GM12872 (cell line): ENCODE measurements around the gene IL11.

Source experiments
- TF ChIP-seq, protein P1 (sequence below): IDR thresholded peaks from 3 replicates; pipeline ENCODE4 v1.5.1; 2011; ENCODE audit warnings: low read depth, mild to moderate bottlenecking, low read length, moderate library complexity; ENCODE audit not compliant: insufficient read depth

Gene IL11

DNA sequence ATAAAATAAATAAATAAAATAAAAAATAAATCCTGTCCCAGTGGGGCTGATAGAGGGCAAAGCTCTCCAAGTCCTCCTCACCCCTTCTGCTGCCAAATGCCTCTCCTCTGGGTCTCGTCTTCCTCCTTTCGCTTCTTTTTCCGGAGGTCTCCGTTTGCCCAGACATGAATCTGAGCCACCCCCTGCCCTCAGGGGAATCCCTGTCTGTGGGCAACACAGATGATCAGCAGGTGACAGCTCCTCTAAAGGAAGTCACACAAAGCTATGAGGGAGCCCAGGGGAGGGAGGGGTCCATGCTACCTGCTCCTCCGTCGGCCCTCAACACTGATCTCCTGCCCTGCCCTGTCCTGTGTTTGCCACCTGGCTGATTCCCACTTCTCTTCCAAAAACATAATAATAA, 45.6 kb downstream of the IL11 start:
- TF ChIP-seq, protein P1, sequence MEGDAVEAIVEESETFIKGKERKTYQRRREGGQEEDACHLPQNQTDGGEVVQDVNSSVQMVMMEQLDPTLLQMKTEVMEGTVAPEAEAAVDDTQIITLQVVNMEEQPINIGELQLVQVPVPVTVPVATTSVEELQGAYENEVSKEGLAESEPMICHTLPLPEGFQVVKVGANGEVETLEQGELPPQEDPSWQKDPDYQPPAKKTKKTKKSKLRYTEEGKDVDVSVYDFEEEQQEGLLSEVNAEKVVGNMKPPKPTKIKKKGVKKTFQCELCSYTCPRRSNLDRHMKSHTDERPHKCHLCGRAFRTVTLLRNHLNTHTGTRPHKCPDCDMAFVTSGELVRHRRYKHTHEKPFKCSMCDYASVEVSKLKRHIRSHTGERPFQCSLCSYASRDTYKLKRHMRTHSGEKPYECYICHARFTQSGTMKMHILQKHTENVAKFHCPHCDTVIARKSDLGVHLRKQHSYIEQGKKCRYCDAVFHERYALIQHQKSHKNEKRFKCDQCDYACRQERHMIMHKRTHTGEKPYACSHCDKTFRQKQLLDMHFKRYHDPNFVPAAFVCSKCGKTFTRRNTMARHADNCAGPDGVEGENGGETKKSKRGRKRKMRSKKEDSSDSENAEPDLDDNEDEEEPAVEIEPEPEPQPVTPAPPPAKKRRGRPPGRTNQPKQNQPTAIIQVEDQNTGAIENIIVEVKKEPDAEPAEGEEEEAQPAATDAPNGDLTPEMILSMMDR = no peak

DNA sequence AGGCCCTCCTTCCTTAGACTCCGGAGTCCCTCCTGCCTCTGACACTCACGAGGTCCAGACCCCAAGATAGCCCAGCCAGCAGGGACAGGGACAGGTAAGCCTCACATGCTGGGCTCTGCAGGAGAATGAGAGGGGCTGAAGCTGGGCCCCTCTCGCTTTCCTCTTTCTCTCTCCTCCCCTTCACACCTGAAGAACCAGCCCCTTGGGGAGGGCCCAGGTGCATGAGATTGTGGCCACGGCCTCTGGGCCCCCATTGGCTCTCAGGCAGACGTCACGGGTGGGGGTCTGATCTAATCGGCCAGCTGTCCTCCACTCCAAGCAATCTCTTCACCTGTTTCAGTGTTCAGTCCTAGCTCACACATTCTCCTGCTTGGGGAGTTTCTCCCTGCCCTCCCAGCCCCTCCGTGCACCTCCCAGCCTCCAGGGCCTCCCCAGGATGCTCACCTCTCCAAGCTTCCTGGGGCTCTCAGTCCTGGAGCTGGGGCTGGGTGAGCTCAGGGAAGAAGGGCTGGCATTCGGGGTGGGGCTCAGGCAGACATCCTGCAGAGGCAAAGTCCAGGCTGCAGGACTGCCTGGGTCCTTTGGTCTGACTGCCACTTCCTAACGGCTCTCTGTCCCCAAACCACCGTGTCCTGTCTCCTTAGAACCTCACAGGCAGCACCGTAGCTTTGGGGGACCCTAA, 47.9 kb downstream of the IL11 start:
- TF ChIP-seq, protein P1 = no peak

DNA sequence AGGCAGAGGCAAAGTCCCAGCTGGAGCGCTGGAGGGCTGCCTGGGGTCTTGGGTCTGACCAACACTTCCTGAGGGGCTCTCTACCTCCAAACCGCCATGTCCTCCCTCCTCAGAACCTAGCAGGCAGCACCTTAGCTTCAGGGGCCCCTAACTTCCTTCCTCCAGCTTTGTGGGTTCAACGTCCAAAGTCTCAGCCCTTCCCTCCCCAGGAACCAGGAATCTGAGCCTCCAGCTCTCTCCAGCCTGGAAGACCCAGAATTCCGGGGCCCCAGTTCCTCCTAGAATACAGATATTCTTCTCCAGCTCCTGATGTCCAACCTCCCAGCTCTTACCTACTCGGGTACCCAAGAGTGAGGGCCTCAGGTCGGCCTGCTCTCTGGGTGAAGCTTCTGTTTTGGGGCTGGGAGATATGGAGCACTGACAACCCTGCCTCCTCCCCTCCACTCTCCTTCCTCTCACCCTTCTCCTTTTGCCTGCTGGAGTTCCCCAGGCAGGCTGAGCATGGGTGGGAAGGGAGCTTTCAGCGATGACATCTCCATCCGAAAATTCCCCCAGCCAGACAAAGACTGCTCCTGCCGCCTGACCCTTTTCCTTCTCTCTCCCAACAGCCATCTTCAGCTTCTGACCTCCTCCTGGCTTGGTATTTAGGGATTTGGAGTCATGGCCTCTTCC, 48.7 kb downstream of the IL11 start:
- TF ChIP-seq, protein P1 = no peak

DNA sequence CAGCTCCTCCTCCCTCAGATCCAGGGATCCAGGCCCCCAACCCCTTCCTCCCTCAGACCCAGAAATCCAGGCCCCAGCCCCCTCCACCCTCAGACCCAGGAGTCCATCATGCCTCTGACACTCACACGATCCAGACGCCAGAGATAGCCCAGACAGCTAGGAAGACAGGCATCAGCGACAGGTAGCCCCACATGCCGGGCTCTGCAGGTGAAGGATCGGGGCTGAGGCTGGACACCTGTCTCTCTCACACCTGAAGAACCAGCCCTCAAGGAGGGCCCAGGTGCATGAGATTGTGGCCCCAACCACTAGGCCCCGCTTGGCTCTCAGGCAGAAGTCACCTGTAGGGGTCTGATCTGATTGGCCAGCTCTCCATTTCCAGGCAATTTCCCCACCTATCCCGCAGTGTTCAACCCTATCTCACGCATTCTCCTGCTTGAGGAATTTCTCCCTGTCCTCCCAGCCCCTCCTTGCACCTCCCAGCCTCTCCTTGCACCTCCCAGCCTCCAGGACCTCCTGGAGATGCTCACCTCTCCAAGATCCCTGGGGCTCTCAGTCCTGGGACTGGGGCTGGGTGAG, 49.3 kb downstream of the IL11 start:
- TF ChIP-seq, protein P1 = no peak

DNA sequence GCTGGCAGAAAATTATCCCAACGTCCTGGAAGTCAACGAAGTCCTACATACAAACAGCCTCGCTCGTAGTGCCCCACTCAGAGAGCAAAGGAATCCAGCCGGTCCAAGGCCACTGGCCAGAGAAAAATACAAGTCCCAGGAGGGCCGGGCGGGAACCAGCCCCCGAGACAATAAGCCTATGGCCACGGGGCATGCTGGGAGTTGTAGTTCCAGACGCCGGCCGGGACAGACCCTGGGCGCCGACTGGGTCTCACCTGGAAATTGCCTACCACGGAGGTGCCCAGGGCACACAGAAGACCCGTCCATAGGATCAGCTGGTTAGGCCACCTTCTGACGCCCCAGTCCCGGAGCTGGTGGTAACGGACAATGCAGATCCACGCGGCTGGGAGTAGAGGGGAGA, 50.5 kb downstream of the IL11 start:
- TF ChIP-seq, protein P1 = no peak

DNA sequence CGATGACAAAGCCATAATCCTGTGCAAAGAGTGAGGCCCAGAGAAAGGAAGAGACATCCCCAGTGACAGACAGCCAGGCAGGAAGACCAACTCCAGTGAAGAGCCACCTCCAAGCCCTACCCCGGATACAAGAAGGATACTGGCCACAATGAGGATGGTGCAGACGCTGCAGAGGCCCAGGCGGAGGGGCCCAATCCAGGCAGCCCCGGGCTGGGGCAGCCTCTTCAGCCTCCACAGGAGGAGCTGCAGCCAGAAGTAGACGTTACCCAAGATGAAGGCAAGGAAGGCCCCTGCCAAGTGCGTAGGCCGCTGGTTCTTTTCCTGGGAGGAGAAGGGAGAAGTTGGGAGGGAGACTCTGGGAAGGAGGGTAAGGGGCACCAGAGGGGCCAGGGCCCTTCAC, 53.6 kb downstream of the IL11 start:
- TF ChIP-seq, protein P1 = no peak

DNA sequence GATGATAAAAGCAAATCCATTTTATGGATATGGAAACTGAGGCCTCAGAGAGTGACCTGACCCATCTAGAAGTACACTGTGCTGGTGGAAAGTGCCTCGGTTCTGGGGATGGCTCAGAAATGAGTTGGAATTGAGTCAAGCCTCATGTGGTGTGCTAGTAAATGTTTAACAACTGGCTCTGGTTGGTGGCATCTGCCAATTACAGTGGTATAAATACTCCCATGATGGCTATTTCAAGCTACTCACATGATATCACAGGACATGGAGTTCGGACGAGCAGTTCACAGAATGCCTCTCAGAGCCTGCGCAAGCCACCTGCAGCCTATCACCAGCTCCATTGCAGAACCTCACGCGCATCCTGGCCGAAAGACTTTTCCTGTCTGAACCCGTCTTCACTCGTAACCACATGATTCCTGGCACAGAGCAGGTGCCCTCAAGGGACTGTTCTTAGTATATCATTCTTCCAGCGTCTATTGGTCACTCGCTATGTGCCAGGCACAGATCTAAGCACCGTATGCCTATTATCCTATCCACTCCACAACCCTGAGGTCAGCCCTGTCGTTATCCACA, 54.2 kb downstream of the IL11 start:
- TF ChIP-seq, protein P1 = no peak
